Activated CD8-positive, alpha-beta T cell treated with anti-CD3 and anti-CD28 coated beads for 36 hours (primary cell): ENCODE measurements around the gene NCAM1. TPM values are rescaled to one million over a fixed set of nuclear protein-coding genes. Genes with fewer than 3 reads are reported as not detected.

Experiments used
- ATAC-seq: fragments of 200-7000 bp; cut with Tn5 transposase; one replicate; pipeline ENCODE4 v1.10.0; 2021; ENCODE audit warnings: mild to moderate bottlenecking, moderate library complexity
- CTCF ChIA-PET: fragments of 350-600 bp; sonication (Branson Sonifier 250); formaldehyde crosslinking; loops from one replicate; lab custom pipeline; 2021; ENCODE audit warnings: antibody characterized with exemption; lab: Charles Lee
- POLR2A ChIA-PET: fragments of 350-600 bp; sonication (Branson Sonifier 250); formaldehyde crosslinking; loops from one replicate; lab custom pipeline; 2021; ENCODE audit warnings: antibody characterized with exemption; lab: Charles Lee
- DNase-seq: peaks from one replicate; pipeline ENCODE4 v3.0.0-alpha.2; 2020
- H3K27ac Mint-ChIP-seq: one replicate; pipeline ENCODE4 v1.8.0; 2021; ENCODE audit warnings: mild to moderate bottlenecking, mixed read lengths
- H3K27me3 Mint-ChIP-seq: one replicate; pipeline ENCODE4 v1.8.0; 2021; ENCODE audit warnings: mixed read lengths
- H3K36me3 Mint-ChIP-seq: one replicate; pipeline ENCODE4 v1.8.0; 2021; ENCODE audit warnings: low read depth, mixed read lengths
- H3K4me1 Mint-ChIP-seq: one replicate; pipeline ENCODE4 v1.8.0; 2021; ENCODE audit warnings: low read depth, mixed read lengths
- H3K4me3 Mint-ChIP-seq: one replicate; pipeline ENCODE4 v1.8.0; 2021; ENCODE audit warnings: mild to moderate bottlenecking, moderate library complexity, mixed read lengths
- H3K9me3 Mint-ChIP-seq: one replicate; pipeline ENCODE4 v1.8.0; 2021; ENCODE audit warnings: mixed read lengths
- intact Hi-C: fragments of 100-400 bp; cut with micrococcal nuclease; formaldehyde crosslinking; loops from one replicate; pipeline ENCODE4 v1.10.0; 2022
- total RNA-seq, 2 experiments: library from RNA; stranded (reverse); gene quantifications; one replicate each; pipeline ENCODE4 v1.2.3, GENCODE V29; 2021
- TF ChIP-seq, protein P1 (sequence below): fragments of 200-600 bp; IDR thresholded peaks from one replicate; pipeline ENCODE4 v1.8.0; 2022; ENCODE audit warnings: antibody characterized with exemption, mild to moderate bottlenecking

NCAM1 gene
- total RNA-seq, 2 experiments from 2014 or later: 0.47 to 0.56 TPM

DNA sequence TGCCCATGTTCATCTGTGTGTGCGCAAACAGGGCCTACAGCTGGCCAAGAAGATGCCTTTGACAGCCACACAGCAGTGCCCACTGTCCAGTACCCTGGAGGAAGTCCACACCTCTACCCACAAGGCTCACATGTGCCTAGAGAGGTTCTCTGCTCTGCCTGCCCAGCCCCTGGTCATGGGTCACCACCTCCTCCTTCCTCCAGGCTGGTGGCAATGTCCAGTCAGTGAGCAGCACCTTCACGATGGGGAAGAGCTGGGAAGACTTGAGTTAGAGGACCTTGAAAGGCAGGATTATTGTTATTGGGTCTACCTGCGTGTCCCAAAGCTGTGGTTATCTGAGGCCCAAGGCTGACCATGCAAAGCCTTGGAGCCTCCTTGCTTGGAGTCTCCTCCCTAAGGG is 324.8 kb downstream of the NCAM1 start:
- intact Hi-C loops: loop anchor here (10.0 kb wide), 1 partner anchor 151 kb away; no protein-coding TSS in a partner anchor
- no peak overlapping the region for H3K4me3 Mint-ChIP-seq

DNA sequence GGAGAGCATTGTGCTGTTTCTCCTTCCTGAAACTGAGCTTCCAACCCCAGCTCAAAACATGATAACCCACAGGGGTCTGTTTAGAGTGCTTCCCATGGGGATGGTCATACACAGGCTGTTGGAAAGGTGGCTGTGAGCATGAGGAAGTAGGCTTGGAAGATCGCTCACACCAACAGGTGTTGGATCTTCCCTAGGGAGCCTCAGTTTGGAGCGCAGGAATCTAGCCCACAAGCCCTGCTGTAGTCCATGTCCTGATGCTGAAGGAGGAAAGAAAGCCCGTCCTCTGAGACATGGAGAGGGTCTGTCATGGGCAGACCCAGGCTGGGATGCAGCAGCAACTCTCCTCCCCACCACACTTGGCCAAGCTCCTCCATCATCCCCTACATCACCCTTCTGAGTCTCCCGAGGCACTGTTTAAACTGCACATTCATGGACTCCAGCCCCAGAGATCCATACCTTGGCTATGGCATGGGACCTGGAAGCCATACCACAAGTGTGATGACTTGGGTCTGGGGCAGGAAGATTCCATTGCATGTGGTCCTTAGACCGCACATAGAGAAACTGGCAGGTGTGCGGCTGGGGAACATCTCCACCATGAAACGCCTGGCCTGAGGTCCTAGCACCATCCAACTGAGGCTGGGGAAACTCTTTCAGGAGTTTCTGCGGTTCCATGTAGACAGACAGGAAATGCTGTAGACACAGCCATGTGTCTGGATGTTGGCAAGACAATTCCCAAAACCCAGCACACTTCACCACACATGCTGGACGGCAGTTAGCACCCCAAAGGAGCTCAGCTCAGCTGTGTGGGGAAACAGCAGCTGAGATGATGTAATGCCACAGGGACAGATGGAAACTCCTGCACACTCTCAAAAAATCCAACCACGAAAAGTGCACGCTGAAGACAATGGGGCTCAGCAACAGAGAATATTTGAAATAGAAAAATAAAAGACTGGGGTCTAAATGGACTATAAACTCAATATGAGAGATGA is 325.6 kb downstream of the NCAM1 start:
- Mint-ChIP-seq H3K9me3 (no peaks in the 10 kb centered on the region), H3K4me3 (no peak overlapping the region), H3K27ac (no peak overlapping the region), H3K4me1 (no peaks in the 10 kb centered on the region), H3K36me3 (no peaks in the 10 kb centered on the region), H3K27me3 (peaks cover 3% of the 10 kb centered on the region)
- ChIA-PET POLR2A (no interaction called here), CTCF (interaction anchor here (1.6 kb wide), 1 partner anchor 699 kb away, joined by 5 read pairs; no protein-coding TSS in a partner anchor)
- intact Hi-C loops: loop anchor here (10.0 kb wide), 1 partner anchor 152 kb away; no protein-coding TSS in a partner anchor
- TF ChIP-seq, protein P1, sequence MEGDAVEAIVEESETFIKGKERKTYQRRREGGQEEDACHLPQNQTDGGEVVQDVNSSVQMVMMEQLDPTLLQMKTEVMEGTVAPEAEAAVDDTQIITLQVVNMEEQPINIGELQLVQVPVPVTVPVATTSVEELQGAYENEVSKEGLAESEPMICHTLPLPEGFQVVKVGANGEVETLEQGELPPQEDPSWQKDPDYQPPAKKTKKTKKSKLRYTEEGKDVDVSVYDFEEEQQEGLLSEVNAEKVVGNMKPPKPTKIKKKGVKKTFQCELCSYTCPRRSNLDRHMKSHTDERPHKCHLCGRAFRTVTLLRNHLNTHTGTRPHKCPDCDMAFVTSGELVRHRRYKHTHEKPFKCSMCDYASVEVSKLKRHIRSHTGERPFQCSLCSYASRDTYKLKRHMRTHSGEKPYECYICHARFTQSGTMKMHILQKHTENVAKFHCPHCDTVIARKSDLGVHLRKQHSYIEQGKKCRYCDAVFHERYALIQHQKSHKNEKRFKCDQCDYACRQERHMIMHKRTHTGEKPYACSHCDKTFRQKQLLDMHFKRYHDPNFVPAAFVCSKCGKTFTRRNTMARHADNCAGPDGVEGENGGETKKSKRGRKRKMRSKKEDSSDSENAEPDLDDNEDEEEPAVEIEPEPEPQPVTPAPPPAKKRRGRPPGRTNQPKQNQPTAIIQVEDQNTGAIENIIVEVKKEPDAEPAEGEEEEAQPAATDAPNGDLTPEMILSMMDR: no peak
- no peak for ATAC-seq
- no peak for DNase-seq

More for the DNA sequence above, 324.8 kb downstream of the NCAM1 start:
- TF ChIP-seq, protein P1: no peak
- ATAC-seq: no peak
- Mint-ChIP-seq H3K27me3 (peaks cover 3% of the 10 kb centered on the region), H3K4me1 (no peaks in the 10 kb centered on the region), H3K9me3 (no peaks in the 10 kb centered on the region), H3K36me3 (no peaks in the 10 kb centered on the region), H3K27ac (no peak overlapping the region)
- POLR2A ChIA-PET: no interaction called here
- no peak for DNase-seq
- CTCF ChIA-PET: interaction anchor here (1.6 kb wide), 1 partner anchor 698 kb away, joined by 5 read pairs; no protein-coding TSS in a partner anchor

DNA sequence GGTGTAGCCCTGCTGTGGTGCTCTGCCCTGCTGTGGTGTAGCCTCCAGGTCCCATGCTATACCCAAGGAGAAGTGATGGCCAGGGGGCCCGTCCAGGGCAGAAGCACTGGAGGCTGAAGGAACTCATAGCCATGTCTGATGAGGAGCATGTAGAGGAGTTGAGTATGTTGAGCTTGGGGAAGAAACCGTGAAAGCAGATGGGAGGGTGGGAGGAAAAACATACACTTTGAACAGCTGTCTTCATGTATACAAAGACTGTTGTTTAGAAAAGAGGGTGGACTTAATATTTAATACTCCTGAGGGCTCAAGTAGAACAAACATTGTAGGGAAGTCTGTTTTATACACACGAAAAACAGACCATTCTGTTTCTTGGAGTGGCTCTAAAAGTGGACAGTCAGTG is 326.6 kb downstream of the NCAM1 start:
- H3K36me3 Mint-ChIP-seq: no peaks in the 10 kb centered on the region
- TF ChIP-seq, protein P1: no peak
- ChIA-PET CTCF (no interaction called here), POLR2A (no interaction called here)
- ATAC-seq: no peak
- no peak for DNase-seq
- no peak overlapping the region for H3K4me3 Mint-ChIP-seq
- no peaks in the 10 kb centered on the region for H3K4me1 Mint-ChIP-seq
- intact Hi-C loops: loop anchor here (2.0 to 10.0 kb wide), 2 partner anchors 153 to 699 kb away; no protein-coding TSS in a partner anchor
- no peak overlapping the region for H3K27ac Mint-ChIP-seq
- H3K9me3 Mint-ChIP-seq: no peaks in the 10 kb centered on the region
- H3K27me3 Mint-ChIP-seq: peaks cover 3% of the 10 kb centered on the region

DNA sequence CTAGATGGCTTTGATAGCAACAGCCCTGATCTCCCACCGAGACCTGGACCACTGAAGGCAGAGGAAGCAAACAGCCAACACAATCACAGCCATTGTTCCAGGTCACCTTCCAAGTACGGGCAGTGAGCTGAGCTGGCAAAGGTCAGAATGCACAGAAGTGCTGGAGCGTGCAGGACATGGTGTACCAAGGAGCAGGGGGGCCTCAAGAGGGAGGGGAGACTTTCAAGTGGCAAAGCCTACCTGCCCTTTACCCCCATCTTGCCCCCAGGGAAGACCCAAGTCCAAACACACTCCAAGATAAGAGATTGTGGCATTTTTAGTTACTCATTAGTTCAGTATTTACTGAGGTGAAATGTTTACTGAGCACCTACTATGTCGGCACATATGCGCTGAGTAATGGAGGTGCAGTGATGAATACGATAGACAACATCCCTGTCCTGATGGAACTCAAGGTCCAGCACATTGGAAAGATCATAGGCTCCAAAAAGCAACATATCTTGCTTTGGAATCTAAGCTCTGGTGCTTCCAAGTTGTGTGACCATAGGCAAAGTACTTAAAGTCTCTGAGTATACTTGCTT is 327.2 kb downstream of the NCAM1 start:
- H3K9me3 Mint-ChIP-seq: no peaks in the 10 kb centered on the region
- no peaks in the 10 kb centered on the region for H3K4me1 Mint-ChIP-seq
- intact Hi-C loops: loop anchor here (2.0 to 10.0 kb wide), 2 partner anchors 154 to 700 kb away; no protein-coding TSS in a partner anchor
- no peak for DNase-seq
- ChIA-PET POLR2A (no interaction called here), CTCF (interaction anchor here (1.2 to 5.6 kb wide), 4 partner anchors 11 to 1071 kb away, joined by 4 to 82 read pairs (median 10); no protein-coding TSS in a partner anchor)
- peaks cover 3% of the 10 kb centered on the region for H3K27me3 Mint-ChIP-seq
- no peak overlapping the region for H3K4me3 Mint-ChIP-seq
- TF ChIP-seq, protein P1: no peak
- no peak overlapping the region for H3K27ac Mint-ChIP-seq
- H3K36me3 Mint-ChIP-seq: no peaks in the 10 kb centered on the region
- no peak for ATAC-seq
